D721Med (cell line): ENCODE results near the gene FAM227B.
"Not testable (repeated sequence)": the region's sequence is repeated elsewhere in the genome, so short reads cannot be mapped to it uniquely, and the experiment has no call there.

Experiments
- DNase-seq: peaks from one replicate; pipeline ENCODE4 v3.0.0; 2011; ENCODE audit warnings: low spot score; ENCODE audit not compliant: insufficient read length
- FAIRE-seq: peaks from 2 replicates; lab custom pipeline; 2011; peaks lifted over from hg19 to GRCh38; lab: Jason Lieb, UNC
- TF ChIP-seq, protein P1 (sequence below): IDR thresholded peaks from 2 replicates; pipeline ENCODE4 v1.5.1; 2012; ENCODE audit warnings: mild to moderate bottlenecking, control low read depth; ENCODE audit not compliant: insufficient read depth; ENCODE audit errors: missing control alignments

FAM227B gene

DNA sequence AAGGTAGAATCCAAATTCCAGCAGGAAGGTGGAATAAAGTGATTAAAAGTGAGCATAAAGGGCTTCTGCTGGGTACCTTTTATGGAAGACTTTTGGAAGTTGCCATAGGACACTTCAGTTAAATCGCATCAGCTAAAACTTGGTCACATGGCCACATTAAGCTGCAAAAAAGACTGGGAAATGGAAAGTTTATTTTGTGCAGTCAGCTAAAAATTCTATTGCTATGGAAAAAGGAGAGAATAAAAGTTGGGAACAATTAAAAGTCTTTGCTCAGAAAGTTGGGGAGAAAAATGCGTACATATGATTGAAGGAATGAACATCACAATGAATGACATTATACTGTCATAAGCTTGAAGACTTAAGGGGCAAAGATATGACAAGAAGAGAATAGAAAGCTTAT, 148.3 kb downstream of the FAM227B start:
- DNase-seq (no peak), FAIRE-seq (no peak)
- TF ChIP-seq, protein P1, sequence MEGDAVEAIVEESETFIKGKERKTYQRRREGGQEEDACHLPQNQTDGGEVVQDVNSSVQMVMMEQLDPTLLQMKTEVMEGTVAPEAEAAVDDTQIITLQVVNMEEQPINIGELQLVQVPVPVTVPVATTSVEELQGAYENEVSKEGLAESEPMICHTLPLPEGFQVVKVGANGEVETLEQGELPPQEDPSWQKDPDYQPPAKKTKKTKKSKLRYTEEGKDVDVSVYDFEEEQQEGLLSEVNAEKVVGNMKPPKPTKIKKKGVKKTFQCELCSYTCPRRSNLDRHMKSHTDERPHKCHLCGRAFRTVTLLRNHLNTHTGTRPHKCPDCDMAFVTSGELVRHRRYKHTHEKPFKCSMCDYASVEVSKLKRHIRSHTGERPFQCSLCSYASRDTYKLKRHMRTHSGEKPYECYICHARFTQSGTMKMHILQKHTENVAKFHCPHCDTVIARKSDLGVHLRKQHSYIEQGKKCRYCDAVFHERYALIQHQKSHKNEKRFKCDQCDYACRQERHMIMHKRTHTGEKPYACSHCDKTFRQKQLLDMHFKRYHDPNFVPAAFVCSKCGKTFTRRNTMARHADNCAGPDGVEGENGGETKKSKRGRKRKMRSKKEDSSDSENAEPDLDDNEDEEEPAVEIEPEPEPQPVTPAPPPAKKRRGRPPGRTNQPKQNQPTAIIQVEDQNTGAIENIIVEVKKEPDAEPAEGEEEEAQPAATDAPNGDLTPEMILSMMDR, result no peak

DNA sequence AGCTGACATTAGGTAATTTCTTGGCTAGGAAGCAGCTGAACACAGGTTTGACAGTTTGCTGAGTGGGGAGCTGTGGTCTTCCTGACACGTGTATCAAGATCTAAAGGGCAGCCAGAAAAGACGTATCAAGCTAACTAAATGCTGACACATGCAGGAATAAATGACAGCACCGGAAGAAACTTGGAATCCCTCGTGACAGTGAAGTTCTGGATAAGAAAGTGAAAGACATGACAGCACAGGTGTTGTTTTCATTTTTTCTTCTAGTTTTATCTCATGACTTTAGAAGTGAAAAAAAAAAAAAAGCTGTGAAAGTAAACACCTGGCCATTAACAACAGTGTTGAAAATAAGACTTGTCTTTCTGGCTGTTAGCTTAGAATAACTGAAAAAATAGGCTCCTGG, 148.9 kb downstream of the FAM227B start:
- TF ChIP-seq, protein P1, result no peak
- no peak for FAIRE-seq
- DNase-seq, result no peak

DNA sequence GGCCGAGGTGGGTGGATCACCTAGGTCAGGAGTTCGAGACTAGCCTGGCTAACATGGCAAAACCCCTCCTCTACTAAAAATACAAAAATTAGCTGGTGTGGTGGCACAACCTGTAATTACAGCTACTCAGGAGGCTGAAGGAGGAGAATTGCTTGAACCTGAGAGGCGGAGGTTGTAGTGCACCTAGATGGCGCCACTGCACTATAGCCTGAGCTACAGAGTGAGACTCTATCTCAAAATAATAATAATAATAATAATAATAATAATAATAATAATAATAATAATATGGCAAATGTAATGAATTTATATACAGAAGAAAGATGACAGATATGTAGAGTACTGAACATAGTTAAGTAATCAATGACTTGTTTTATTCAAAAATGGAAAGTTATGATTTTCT, 149.4 kb downstream of the FAM227B start:
- DNase-seq, FAIRE-seq: not testable (repeated sequence)
- TF ChIP-seq, protein P1, result peak; percentile 38

DNA sequence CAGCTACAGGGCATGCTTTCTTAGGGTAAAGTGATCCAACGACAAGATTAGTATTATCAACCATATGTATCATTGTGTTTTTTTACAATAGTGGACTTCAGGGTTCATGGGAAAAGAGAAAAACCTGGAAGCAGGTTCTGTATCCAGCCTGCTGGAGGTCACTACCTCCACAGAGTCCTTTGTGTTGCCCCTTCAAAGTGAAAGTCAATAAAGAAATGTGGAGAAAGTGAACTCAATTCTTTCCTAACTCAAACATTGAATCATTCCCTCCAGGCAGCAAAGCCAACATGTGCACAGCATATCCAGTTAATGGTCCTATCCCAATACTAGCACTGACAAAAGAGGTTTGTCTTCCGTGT, 152.2 kb downstream of the FAM227B start:
- DNase-seq (no peak), FAIRE-seq (no peak)
- TF ChIP-seq, protein P1, result no peak

DNA sequence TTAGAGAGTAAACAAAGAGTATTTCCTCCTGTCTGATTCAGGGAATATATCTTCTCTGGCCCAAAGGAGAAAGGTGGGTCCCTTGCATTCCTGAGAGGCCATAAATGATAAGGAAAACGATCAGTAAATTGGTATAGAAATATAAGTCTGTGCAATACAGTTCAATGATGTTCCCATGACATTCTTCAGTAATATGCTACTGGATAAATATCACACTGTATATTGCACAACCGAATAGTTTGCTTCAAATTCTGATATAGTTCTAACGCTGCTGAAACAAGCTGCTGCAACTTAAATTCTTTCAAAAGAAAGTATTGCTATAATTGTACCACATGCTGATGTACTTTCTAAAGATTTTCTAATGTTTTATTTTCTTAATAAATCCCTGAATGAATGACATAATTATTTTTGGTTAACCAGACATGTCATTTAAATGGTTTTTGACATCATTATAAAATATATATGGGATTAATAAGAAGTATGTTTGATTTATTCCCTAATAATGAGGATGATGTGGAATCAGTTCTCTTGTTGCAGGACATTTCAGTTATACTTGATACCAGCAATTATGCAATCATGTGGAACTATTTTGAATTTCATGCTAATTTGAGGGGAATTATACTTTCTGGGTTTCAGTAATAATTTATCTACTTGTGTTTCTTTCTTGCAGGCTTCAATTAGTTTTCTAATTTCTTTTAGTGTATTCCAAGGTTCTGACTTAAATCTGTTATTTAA, 152.7 kb downstream of the FAM227B start:
- DNase-seq (no peak), FAIRE-seq (no peak)
- TF ChIP-seq, protein P1, result no peak

DNA sequence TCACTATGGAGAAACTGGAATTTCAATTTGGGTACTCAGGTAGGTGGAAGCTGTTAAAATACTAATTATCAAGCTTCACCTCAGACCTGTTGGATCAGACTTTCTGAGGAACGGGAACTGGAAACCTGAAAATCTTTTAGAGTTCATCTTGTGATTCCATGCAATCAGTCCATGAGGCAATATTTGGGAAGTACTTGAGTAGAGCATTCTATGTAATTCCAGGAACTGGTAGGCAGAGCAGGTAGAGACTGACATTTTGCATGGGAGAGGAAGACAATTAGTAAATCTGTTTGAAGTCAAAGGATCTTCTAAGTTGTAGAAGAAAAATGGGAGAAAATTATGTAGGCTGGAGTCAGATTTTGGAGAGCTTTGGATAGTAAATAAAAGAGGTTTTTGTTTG, 154.5 kb downstream of the FAM227B start:
- FAIRE-seq, result no peak
- DNase-seq, result no peak
- TF ChIP-seq, protein P1, result no peak

DNA sequence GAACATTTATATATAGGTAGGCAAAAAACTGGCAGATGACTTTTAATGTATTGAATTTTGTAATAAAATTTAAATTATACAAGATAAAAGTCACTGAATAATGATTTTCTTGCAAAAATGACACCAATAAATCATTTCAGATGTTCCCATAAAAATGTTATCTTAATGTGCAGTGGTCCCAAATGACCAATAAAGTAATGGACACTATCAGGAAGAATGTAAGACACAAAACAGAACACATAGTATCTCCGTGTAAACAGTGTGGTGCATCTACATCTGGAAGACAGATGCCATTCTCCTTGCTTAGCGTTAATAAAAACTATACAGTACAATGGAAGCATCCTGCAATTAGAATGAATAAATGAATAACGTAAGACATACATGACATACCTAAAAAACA, 156.1 kb downstream of the FAM227B start:
- TF ChIP-seq, protein P1, result no peak
- DNase-seq (no peak), FAIRE-seq (no peak)
